AG10803 (cell line): ENCODE results near the gene ARL15.

Experiments
- DNase-seq: peaks from one replicate; pipeline ENCODE4 v3.0.0; 2010; ENCODE audit warnings: low read depth
- H3K4me3 ChIP-seq: 2 replicates; pipeline ENCODE4 v1.5.1; 2011; ENCODE audit warnings: mild to moderate bottlenecking, low read length, control low read depth
- TF ChIP-seq, protein P1 (sequence below): conservative IDR thresholded peaks from 2 replicates; pipeline ENCODE4 v1.5.1; 2011; ENCODE audit warnings: mild to moderate bottlenecking, low read length, control low read depth, inconsistent platforms

Gene ARL15

GRCh38 chr5:53915120-53915519, 395.3 kb downstream of the ARL15 start:
- H3K4me3 ChIP-seq, result no peak overlapping the region
- DNase-seq, result no peak
- TF ChIP-seq, protein P1, sequence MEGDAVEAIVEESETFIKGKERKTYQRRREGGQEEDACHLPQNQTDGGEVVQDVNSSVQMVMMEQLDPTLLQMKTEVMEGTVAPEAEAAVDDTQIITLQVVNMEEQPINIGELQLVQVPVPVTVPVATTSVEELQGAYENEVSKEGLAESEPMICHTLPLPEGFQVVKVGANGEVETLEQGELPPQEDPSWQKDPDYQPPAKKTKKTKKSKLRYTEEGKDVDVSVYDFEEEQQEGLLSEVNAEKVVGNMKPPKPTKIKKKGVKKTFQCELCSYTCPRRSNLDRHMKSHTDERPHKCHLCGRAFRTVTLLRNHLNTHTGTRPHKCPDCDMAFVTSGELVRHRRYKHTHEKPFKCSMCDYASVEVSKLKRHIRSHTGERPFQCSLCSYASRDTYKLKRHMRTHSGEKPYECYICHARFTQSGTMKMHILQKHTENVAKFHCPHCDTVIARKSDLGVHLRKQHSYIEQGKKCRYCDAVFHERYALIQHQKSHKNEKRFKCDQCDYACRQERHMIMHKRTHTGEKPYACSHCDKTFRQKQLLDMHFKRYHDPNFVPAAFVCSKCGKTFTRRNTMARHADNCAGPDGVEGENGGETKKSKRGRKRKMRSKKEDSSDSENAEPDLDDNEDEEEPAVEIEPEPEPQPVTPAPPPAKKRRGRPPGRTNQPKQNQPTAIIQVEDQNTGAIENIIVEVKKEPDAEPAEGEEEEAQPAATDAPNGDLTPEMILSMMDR, result no peak

- TF ChIP-seq, protein P1, result no peak
- DNase-seq, result no peak
- H3K4me3 ChIP-seq, result no peak overlapping the region
Measured at GRCh38 chr5:53913941-53914340, 396.4 kb downstream of the ARL15 start.

GRCh38 chr5:53908757-53909156, 401.6 kb downstream of the ARL15 start:
- TF ChIP-seq, protein P1, result no peak
- no peak for DNase-seq

DNA sequence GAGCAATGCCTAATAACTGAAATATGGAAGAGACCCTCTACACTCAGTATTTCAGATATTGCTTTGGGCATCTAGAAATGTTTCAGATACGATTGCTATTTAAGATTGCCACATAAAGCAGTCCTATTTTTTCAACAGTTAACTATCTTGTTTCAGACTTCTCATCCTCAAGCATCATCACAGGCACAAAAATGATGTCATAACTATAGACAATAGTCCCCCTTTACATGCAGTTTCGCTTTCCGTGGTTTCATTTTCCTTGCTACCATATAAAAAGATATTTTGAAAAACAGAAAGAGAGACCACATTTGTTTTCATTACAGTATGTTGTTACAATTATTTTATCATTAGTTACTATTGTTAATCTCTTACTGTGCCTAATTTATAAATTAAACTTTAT, 402.5 kb downstream of the ARL15 start:
- TF ChIP-seq, protein P1, result no peak

More at GRCh38 chr5:53908757-53909156, 401.6 kb downstream of the ARL15 start:
- no peak overlapping the region for H3K4me3 ChIP-seq

GRCh38 chr5:53906736-53907135, 403.6 kb downstream of the ARL15 start:
- no peak overlapping the region for H3K4me3 ChIP-seq
- TF ChIP-seq, protein P1, result no peak
- DNase-seq, result no peak

More for the DNA sequence above, 402.5 kb downstream of the ARL15 start:
- no peak for DNase-seq
- H3K4me3 ChIP-seq, result no peak overlapping the region

- DNase-seq, result no peak
- H3K4me3 ChIP-seq, result no peak overlapping the region
- TF ChIP-seq, protein P1, result no peak
Measured at GRCh38 chr5:53902296-53902907, 408.0 kb downstream of the ARL15 start.

GRCh38 chr5:53900677-53901076, 409.7 kb downstream of the ARL15 start:
- TF ChIP-seq, protein P1, result no peak
- H3K4me3 ChIP-seq, result no peak overlapping the region
- DNase-seq, result no peak
